EL (cell line): ENCODE data around the gene SLC38A6.
A peak's percentile ranks its signal among the peaks of the same experiment; 100 is the strongest.

ENCODE experiments used
- DNase-seq: peaks from one replicate; pipeline ENCODE4 v3.0.0-alpha.2; 2016

Gene SLC38A6

DNA sequence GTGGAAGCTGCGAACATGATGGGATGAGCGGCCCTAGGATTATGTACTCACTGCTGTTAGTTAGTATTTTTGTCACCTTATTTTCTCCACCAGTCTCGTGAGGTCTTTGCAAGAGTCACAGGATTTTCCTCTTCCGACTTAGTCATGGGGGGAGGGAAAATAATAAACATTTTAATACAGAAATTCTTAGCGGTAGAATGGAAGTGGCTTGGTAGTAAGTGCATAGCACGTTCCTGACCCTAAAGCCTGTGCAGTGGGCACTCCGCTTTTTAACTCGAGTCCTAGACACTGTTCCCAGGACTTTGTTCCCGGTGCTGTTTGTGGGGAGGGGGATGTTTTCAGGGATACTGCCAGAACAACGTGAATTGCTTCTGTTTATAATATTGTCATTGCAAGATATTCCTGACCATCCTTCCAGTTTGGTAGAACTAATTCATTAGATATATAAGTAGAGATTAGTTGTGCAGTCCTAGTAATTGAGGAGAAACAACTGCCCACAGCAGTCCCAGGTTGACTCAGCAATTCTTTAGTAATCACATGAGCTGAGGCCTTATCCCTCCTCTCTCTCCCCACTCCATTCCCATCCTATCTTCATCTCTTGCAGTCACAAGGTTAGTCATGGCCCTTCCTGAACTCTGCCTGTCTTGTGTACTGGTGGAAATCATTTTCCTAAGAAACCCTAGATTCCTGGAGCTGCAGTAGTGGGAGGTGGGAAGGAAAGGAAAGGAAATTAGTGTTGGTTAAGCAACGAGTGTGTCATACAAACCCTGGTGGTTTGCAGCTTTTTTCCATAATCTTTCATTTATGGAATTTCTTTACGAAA lies 799 bp downstream of the SLC38A6 start:
- DNase-seq, result peak; percentile 77

- no peak for DNase-seq
Measured at GRCh38 chr14:60984196-60984595, 3.2 kb downstream of the SLC38A6 start.

DNA sequence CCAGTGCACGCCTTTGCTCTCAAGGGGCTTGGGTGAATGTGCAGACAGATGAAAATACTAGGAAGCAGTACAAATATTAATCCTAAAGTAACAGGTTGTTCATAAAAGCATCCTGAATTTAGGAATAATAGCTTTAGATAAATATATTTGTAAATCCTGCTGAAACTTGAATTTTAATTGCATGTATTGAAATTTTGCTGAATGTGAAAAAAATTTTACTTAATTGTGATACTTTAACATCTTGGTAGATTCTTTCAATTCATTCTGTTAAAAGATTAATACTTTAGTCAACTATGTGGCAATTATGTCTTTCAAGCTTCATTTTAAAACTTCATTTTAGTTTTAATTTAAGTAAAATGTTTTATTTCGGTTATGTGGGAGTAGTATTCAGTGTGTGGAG lies 5.5 kb downstream of the SLC38A6 start:
- DNase-seq, result no peak

DNA sequence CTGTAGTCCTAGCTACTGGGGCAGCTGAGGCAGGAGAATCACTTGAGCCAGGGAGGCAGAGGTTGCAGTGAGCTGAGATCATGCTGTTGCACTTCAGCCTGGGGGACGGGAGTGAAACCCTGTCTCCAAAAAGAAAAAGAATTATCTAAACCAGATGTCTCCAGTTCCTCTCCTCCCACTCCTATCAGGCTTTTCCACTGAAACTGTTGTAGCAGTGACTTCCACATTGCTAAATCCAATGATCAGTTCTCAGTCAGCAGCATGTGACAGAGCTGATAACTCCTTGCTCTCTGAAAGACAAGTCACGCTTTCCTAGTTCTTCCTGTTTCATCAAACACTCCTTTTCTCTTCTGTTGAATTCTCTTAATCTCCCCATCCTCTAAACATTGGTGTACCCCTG lies 8.6 kb downstream of the SLC38A6 start:
- no peak for DNase-seq

- no peak for DNase-seq
Measured at GRCh38 chr14:60998617-60999016, 17.6 kb downstream of the SLC38A6 start.

- no peak for DNase-seq
Measured at GRCh38 chr14:60999536-60999935, 18.5 kb downstream of the SLC38A6 start.

- peak; percentile 6 for DNase-seq
Measured at GRCh38 chr14:61003571-61003970, 22.5 kb downstream of the SLC38A6 start.

GRCh38 chr14:61019537-61019936 lies 38.5 kb downstream of the SLC38A6 start:
- DNase-seq, result no peak

- DNase-seq, result peak; percentile 74
Measured at GRCh38 chr14:61025251-61026223, 44.5 kb downstream of the SLC38A6 start.

DNA sequence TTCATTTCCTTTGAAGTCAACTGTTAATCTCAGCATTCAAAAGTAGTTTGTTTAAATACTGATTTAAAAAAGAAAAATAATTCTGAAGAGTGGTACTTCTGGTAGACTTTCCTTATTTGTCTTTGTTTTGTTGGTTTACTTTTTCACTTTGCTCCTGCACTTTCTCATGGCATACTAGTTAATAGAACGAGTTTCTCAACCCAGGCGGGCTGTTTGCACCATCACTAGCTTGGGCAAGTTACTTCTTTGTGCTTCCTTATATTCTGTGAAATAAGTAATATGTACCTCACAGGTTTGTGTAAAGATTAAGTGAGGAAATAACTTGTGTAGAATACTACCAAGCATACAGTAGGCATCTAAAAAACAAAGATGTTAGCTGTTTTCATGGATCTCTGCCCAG lies 45.5 kb downstream of the SLC38A6 start:
- no peak for DNase-seq

DNA sequence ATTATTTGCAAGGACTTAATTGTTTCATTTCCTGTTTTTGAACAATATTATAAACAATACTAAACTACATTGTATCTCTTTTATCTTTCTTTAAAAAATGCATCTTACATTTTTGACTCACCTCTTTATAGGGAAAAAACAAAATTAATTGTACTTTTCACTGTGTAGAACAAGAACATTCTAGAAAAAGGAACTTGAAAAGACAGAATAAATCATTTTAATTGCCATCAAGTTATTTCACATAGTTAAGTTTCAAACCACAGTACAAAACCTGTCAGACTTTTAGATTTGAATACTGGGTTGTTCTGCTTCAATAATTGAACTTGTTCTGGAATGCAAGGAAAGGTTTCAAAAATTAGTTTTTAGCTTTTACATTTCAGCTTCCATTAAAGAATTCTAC lies 50.0 kb downstream of the SLC38A6 start:
- DNase-seq, result no peak

GRCh38 chr14:61033054-61033453 lies 52.0 kb downstream of the SLC38A6 start:
- DNase-seq, result no peak

DNA sequence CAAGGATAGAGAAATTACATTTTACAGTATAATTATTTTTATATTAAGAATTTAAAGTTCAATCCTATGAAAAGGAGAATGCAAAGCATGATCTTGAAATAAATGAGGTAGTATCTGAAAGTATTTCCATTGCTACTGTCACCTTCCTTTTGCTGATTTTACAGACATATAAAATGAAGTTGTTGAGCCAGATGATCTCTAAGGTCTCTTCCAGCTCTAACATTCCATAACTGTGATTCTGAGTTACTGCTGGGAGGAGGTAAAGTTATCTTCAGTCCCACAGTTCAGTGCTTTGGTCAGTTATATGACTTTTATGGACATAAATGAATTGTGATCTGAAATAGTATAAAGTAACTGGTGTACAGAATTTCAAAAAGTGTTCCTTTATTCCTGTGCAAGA lies 52.8 kb downstream of the SLC38A6 start:
- DNase-seq, result peak; percentile 2

DNA sequence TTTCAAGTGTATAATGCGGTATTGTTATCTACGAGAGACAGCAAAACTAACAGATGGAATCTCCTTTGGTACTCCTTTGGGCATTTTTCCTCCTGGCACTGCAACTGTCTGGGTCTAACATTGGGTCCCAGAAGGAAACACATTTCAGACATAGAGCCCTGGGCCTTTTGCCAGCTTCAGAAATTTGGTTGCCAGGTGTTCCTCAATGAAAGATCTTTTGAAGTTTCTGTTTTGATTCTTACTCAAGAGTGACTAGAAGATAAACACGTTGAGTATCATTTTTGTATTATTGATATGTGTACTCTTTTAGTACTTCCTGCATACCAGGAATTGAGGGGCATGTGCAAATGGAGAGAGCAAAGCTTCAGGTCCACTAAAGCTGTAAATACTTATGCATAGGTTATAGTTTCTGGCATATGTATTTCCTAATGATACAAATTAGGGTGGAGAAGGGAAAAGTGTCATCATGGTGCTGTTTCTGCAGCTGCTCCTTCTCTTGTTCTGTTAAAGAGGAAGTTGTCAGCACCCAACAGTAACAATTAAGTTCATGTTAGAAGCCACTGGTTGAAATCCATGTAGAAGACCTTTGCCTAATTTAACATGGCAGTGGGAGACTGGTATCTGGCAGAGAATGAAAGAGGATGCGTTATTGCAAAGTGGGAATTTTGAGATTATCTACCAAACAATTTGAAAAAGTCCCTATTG lies 53.5 kb downstream of the SLC38A6 start:
- no peak for DNase-seq

DNA sequence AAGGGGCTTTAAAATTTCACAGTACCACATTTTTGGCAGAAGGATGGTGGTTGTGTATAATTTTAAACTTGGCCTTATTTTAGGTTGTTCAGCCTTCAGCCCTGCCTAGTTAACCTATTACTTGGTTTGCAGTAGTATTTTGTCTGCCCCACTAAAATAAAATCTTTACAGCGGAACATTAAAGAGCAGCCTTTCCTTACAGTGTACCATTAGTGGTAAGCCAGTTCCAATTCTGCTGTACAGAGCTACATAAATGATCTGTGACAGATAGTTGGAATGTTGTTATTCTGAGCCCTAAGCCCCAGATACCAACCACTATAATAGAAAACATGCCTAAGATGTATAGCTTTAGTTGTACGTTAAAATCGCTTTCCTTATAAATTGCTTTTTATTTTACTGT lies 56.2 kb downstream of the SLC38A6 start:
- no peak for DNase-seq

- DNase-seq, result no peak
Measured at GRCh38 chr14:61041704-61042103, 60.7 kb downstream of the SLC38A6 start.

- DNase-seq, result no peak
Measured at GRCh38 chr14:61042220-61042619, 61.2 kb downstream of the SLC38A6 start.

GRCh38 chr14:61043506-61043905 lies 62.5 kb downstream of the SLC38A6 start:
- no peak for DNase-seq

DNA sequence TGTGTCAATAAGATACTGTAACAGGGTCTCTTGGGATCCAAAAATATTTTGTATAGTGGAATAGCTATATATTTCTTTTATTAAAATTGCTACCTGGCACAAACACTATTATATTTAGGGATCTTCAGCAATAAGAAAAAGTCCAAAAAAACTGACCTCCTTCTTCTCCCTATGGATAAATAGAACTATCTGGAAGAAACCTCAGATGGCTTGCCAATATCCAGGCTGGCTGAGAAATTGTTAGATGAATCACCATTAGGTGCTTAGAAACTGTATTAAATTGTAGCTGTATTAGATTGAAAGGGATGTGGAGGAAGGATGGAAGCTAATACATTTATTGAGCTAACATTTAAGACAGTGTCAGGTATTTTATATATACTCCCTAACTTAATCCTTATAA lies 66.0 kb downstream of the SLC38A6 start:
- DNase-seq, result no peak

DNA sequence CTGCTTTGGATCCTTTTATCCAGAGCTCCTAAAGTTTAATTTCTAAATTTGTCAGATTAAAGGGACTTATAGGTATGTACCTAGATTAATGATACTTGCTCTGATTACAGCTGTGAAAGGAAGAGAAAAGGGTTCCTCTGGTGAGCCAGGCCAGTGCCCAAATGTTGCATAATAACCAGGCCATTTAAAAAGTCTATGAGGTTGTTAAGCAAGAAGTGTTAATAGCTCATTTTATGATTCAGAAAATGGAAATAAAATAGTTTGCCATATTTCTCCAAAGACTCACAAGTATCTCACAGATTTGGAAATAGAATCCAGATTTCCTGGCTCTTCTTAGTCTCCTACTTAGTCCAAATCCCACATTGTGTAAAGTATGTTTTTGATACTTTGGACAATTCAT lies 67.6 kb downstream of the SLC38A6 start:
- no peak for DNase-seq

GRCh38 chr14:61050417-61050816 lies 69.4 kb downstream of the SLC38A6 start:
- DNase-seq, result no peak

DNA sequence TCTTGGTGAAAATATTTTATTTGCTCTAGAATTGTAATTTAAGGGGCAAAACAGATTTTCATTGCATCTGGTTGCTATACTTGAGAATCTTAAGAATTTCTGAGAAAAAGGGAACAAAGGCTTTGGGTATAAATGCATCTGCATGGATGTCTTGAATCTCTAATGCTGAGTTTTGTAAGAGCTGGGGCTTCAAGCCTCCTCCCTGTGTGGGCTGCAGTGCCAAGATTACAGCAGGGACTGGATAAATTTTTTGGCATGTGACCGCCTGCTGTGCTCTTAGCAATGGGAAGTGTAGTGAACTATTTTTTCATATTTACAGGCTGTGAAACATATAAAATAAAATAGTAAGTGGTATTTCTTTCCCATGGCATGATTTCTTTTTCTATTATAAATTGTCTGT lies 70.0 kb downstream of the SLC38A6 start:
- DNase-seq, result no peak

GRCh38 chr14:61051621-61052020 lies 70.6 kb downstream of the SLC38A6 start:
- DNase-seq, result no peak
